Transverse colon (tissue), 4 donors: ENCODE measurements around the gene ZFAND3.

ENCODE experiments used
- POLR2AphosphoS5 ChIP-seq, 3 donors: sonication (generic); formaldehyde crosslinking; IDR thresholded peaks; one replicate each; pipeline ENCODE4 v1.6.1; 2016; ENCODE audit warnings: antibody characterized with exemption in 3 of 3
- TF ChIP-seq, protein P1 (sequence below), 5 experiments: fragments of 200-600 bp in 3 of 5; fragments of 450-650 bp in 2 of 5; sonication (generic) in 3 of 5; IDR thresholded peaks; 1 replicate in 2 of 5; 2 replicates in 3 of 5; pipeline ENCODE4 v1.5.1; 2016 to 2017; ENCODE audit warnings: antibody characterized with exemption in 5 of 5, inconsistent platforms in 3 of 5, mild to moderate bottlenecking in 2 of 5, moderate library complexity in 1 of 5

DNA sequence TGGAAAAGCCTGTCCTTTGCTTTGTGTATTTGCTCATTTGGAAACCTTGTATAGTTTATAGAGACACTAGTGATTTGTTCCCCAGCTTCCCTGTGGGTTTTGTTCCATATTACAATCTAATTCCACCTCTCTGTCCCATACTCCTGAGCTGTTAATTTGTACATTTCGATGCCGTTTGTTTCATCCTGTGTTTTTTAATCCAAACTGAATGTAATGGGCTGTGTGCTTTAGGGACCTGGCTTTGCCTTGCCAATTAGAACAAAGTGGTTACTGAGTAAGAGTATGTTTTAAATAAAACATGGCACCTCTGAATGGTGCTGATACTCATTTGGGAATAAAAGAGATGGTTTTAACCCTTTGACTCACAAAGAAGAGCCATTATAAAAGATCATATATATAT is 122.3 kb downstream of the ZFAND3 start:
- TF ChIP-seq, protein P1, sequence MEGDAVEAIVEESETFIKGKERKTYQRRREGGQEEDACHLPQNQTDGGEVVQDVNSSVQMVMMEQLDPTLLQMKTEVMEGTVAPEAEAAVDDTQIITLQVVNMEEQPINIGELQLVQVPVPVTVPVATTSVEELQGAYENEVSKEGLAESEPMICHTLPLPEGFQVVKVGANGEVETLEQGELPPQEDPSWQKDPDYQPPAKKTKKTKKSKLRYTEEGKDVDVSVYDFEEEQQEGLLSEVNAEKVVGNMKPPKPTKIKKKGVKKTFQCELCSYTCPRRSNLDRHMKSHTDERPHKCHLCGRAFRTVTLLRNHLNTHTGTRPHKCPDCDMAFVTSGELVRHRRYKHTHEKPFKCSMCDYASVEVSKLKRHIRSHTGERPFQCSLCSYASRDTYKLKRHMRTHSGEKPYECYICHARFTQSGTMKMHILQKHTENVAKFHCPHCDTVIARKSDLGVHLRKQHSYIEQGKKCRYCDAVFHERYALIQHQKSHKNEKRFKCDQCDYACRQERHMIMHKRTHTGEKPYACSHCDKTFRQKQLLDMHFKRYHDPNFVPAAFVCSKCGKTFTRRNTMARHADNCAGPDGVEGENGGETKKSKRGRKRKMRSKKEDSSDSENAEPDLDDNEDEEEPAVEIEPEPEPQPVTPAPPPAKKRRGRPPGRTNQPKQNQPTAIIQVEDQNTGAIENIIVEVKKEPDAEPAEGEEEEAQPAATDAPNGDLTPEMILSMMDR (IDR thresholded peaks at IDR 0.05): no peak
- no peak for TF ChIP-seq POLR2AphosphoS5 (IDR thresholded peaks at IDR 0.05)
